Vagina (tissue), 2 donors: ENCODE data around the gene TBC1D16. TPM values are rescaled to one million over a fixed set of nuclear protein-coding genes. Genes with fewer than 3 reads are reported as not detected.

Source experiments
- DNase-seq, 2 donors: peaks; one replicate each; pipeline ENCODE4 v3.0.0-alpha.2; 2017; ENCODE audit errors: extremely low spot score in 2 of 2
- H3K27ac ChIP-seq: fragments of 200-600 bp; sonication (generic); one replicate; pipeline ENCODE4 v1.5.1; 2019
- H3K27me3 ChIP-seq: fragments of 200-600 bp; sonication (generic); one replicate; pipeline ENCODE4 v1.5.1; 2019
- H3K36me3 ChIP-seq, 2 donors: fragments of 200-600 bp; sonication (generic); one replicate each; pipeline ENCODE4 v1.5.1; 2017 to 2019
- H3K4me1 ChIP-seq: fragments of 200-600 bp; sonication (generic); one replicate; pipeline ENCODE4 v1.5.1; 2019
- H3K4me3 ChIP-seq, 2 donors: fragments of 200-600 bp; sonication (generic); 1 replicate in 1 of 2; 2 replicates in 1 of 2; pipeline ENCODE4 v1.5.1; 2016 to 2019
- H3K9me3 ChIP-seq: fragments of 200-600 bp; sonication (generic); one replicate; pipeline ENCODE4 v1.5.1; 2019
- POLR2A ChIP-seq, 2 donors: fragments of 450-650 bp; IDR thresholded peaks; one replicate each; pipeline ENCODE4 v1.6.1; 2017; ENCODE audit warnings: antibody characterized with exemption in 2 of 2, mild to moderate bottlenecking in 2 of 2, moderate library complexity in 2 of 2
- POLR2AphosphoS5 ChIP-seq, 2 donors: sonication (generic); formaldehyde crosslinking; IDR thresholded peaks; one replicate each; pipeline ENCODE4 v1.9.0; 2017; ENCODE audit warnings: antibody characterized with exemption in 2 of 2, mild to moderate bottlenecking in 2 of 2, low read depth in 1 of 2; ENCODE audit not compliant: insufficient read depth in 1 of 2
- intact Hi-C: fragments of 100-400 bp; cut with DNase I; formaldehyde crosslinking; loops from one replicate; pipeline ENCODE4 v1.15.1; 2023
- total RNA-seq: library from RNA; depleted of rRNA; stranded (reverse); fragments of >200 nt; gene quantifications from one replicate; pipeline ENCODE4 v1.2.3, GENCODE V29; 2016
- TF ChIP-seq, protein P1 (sequence below), 3 experiments: fragments of 450-650 bp in 2 of 3; fragments of 200-600 bp in 1 of 3; sonication (generic) in 1 of 3; IDR thresholded peaks; one replicate each; pipeline ENCODE4 v1.5.1; 2017 to 2019; ENCODE audit warnings: antibody characterized with exemption in 3 of 3, mild to moderate bottlenecking in 2 of 3, moderate library complexity in 2 of 3

Gene TBC1D16
- total RNA-seq, 1 donor from 2014 or later = 18.2 TPM

DNA sequence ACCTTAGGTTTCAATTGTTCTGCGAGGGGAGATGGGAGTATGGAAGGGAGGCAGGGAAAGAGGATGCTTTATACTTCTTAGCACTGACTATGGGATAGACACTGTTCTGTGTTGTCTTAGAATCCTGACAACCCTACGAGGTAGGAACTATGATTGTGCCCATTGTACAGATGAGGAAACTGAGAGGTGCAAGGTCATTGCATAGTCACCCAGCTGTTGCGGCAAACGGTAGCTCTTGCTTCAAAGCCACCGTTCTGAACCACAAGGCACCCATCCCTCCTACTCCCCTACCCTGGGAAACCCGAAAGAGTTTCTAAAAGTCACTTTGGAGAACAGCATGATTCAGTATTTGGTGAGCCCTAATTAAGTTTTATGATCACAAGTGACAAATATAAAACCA is 8.3 kb upstream of the TBC1D16 start:
- Histone ChIP-seq H3K27ac (no peak overlapping the region), H3K9me3 (no peaks in the 10 kb centered on the region), H3K27me3 (no peaks in the 10 kb centered on the region), H3K36me3 (no peaks in the 10 kb centered on the region), H3K4me3 (no peak overlapping the region), H3K4me1 (no peaks in the 10 kb centered on the region)
- intact Hi-C loops = no loop called here
- TF ChIP-seq POLR2A (IDR thresholded peaks at IDR 0.05) (no peak), POLR2AphosphoS5 (IDR thresholded peaks at IDR 0.05; ENCODE audit: insufficient read depth in 1 of 2, low read depth in 1 of 2) (no peak)
- TF ChIP-seq, protein P1, sequence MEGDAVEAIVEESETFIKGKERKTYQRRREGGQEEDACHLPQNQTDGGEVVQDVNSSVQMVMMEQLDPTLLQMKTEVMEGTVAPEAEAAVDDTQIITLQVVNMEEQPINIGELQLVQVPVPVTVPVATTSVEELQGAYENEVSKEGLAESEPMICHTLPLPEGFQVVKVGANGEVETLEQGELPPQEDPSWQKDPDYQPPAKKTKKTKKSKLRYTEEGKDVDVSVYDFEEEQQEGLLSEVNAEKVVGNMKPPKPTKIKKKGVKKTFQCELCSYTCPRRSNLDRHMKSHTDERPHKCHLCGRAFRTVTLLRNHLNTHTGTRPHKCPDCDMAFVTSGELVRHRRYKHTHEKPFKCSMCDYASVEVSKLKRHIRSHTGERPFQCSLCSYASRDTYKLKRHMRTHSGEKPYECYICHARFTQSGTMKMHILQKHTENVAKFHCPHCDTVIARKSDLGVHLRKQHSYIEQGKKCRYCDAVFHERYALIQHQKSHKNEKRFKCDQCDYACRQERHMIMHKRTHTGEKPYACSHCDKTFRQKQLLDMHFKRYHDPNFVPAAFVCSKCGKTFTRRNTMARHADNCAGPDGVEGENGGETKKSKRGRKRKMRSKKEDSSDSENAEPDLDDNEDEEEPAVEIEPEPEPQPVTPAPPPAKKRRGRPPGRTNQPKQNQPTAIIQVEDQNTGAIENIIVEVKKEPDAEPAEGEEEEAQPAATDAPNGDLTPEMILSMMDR (IDR thresholded peaks at IDR 0.05) = no peak
- DNase-seq = no peak

DNA sequence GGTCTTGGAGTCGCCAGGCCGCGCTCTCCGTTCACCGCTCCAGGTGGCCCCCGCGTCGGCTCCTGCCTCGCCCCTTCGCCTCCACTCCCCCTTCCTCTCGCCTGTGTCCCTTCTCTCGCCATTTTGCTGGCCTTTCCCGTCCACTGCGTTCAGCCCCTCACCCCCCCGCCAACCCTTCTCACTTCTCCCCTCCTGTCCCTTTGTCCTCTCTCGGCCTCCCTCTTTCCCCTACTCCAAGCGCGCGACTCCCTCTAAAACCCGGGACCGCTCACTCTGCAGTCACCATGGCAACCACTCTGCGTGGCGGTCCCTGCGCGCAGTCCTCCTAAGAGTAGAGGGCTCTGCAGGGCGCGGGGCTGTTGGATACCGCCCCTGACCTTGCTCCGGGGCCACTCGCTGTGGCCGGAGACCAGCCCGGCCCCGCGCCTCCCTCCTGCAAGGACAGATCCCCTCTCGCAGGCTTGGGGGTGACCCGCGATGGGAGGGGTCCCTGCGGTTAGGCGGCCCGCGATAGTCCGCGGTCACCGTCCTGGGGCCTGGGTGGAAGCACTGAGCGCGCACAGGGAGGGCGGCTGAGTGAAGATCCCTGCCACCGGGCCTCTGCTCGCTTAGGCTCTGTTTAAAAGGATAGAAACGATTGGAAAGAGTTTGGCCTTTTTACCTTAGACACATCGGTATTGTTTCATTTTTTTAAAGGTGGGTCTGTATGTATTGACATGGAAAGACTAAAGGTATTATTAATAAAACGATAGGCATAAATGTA is 1.2 kb upstream of the TBC1D16 start:
- Histone ChIP-seq H3K4me3 (peak overlapping the region; percentile 71 to 86), H3K36me3 (no peaks in the 10 kb centered on the region), H3K27ac (no peak overlapping the region), H3K27me3 (no peaks in the 10 kb centered on the region), H3K9me3 (no peaks in the 10 kb centered on the region), H3K4me1 (peaks cover 29% of the 10 kb centered on the region)
- DNase-seq = no peak
- intact Hi-C loops = no loop called here
- TF ChIP-seq POLR2A (IDR thresholded peaks at IDR 0.05) (no peak), POLR2AphosphoS5 (IDR thresholded peaks at IDR 0.05; ENCODE audit: insufficient read depth in 1 of 2, low read depth in 1 of 2) (no peak)
- TF ChIP-seq, protein P1 (IDR thresholded peaks at IDR 0.05) = no peak

DNA sequence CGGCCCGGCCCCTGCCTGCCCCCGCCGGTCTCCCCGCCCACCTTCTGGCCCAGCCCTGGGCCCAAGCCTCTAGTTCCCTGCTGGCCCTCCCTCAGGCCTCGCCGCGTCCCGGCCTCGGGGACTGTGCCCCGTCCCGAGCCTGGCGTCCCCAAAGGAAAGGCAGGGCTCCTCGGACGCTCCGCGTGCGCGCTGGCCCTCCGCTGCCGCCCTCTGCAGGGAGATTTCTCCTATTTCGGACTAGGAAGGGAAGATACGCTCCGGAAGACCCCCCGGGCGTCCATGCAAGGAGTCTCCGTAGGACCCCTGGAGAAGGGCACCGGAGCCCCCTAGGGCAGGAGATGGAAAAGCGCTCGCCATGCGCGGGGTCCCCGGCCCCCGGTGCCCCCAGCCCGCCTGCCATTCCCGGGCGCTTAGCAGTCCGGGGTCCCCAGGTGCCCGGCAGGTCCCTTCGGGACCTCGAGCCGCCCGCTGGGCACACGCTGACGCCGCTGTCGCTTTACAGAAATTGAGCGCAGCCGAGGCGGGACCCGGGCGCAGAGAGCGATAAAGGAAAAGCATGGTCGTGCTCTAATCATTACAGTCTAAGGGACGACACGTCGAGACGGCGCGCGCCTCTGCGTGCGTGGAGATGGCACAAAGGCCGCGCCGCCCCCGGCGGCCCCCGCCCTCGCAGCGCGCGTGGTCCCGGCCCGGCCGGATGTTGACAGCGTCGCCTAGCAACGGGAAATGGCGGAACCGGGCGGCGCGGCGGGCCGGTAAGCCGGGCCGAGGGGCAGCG is 454 bp upstream of the TBC1D16 start, which contains the start of gene CCDC40:
TSS of gene CCDC40 (plus strand) at position 706 of the 778 bp plus-strand sequence. CDS start at position 727, 21 bp downstream.
- H3K4me3 ChIP-seq = peak within 1 kb of the TSS; percentile 71 to 86
- no peak for DNase-seq
- peaks cover 32% of the 10 kb centered on the region for H3K4me1 ChIP-seq
- H3K9me3 ChIP-seq = no peaks in the 10 kb centered on the region
- H3K27ac ChIP-seq = peak within 1 kb of the TSS; percentile 88
- TF ChIP-seq, protein P1 (IDR thresholded peaks at IDR 0.05) = no peak
- peak in 1 of 2 donors; percentile 23 for TF ChIP-seq POLR2A (IDR thresholded peaks at IDR 0.05)
- TF ChIP-seq POLR2AphosphoS5 (IDR thresholded peaks at IDR 0.05; ENCODE audit: insufficient read depth in 1 of 2, low read depth in 1 of 2) = peak in 1 of 2 donors; percentile 87
- H3K27me3 ChIP-seq = no peaks in the 10 kb centered on the region
- intact Hi-C loops = no loop called here
- H3K36me3 ChIP-seq = no peaks in the 10 kb centered on the region

DNA sequence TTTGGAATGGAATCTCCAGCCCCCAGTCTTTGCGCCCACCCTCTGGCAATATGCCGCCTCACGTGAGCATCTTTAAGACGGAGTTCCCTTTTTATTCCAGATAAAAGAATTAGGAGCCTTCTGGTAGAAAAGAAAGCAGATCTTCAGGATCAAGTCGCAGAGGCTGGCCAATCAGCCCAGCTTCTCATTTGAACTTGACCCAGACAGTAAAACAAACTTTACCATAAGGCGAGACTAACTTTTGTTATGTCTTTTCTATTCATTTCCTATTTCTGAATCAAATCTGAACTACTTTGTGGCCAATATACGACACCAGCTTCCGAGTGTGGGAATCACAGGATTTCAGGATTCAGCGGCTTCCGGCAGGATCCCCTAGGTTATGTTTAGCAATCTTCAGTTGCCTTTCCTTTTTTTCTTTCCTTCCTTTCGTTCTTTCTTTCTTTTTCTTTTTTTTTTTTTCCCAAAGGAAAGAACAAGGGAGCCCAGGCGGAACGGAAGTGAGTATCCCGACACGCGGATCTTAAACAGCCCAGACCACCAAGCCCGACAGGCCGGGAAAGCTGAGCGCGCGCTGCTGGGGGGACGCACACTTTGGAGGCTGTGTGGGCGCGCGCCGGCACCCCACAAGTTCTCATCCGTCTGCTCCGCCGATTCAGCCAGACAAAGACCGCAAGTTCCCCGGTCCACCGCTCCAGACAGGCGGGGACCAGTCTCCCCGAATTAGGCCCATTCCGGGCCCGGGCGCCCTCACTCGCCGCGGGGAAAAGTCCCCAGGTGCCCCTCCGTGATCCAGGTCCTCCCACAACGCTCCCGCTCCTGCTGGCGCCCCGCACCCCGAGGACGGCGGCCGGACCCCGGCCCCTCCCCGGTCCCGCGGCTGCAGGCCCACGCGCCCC is 633 bp downstream of the TBC1D16 start:
- Histone ChIP-seq H3K4me1 (peaks cover 43% of the 10 kb centered on the region), H3K36me3 (no peaks in the 10 kb centered on the region), H3K27ac (peak overlapping the region; percentile 88), H3K4me3 (peak overlapping the region; percentile 71 to 86), H3K27me3 (no peaks in the 10 kb centered on the region), H3K9me3 (no peaks in the 10 kb centered on the region)
- TF ChIP-seq, protein P1 (IDR thresholded peaks at IDR 0.05) = no peak
- TF ChIP-seq POLR2AphosphoS5 (IDR thresholded peaks at IDR 0.05; ENCODE audit: insufficient read depth in 1 of 2, low read depth in 1 of 2) (peak in 1 of 2 donors; percentile 34), POLR2A (IDR thresholded peaks at IDR 0.05) (no peak)
- DNase-seq = no peak
- intact Hi-C loops = no loop called here
